GM12865 (cell line): ENCODE measurements around the gene PANK2.

Source experiments
- DNase-seq: peaks from one replicate; pipeline ENCODE4 v3.0.0; 2010; ENCODE audit warnings: low read depth
- H3K4me3 ChIP-seq: 2 replicates; pipeline ENCODE4 v1.5.1; 2011; ENCODE audit warnings: mild to moderate bottlenecking, low read depth, low read length, control low read depth
- TF ChIP-seq, protein P1 (sequence below): IDR thresholded peaks from 2 replicates; pipeline ENCODE4 v1.5.1; 2011; ENCODE audit warnings: low read length, control low read depth, low read depth, inconsistent platforms; ENCODE audit not compliant: insufficient read depth; ENCODE audit errors: missing control alignments

Gene PANK2

DNA sequence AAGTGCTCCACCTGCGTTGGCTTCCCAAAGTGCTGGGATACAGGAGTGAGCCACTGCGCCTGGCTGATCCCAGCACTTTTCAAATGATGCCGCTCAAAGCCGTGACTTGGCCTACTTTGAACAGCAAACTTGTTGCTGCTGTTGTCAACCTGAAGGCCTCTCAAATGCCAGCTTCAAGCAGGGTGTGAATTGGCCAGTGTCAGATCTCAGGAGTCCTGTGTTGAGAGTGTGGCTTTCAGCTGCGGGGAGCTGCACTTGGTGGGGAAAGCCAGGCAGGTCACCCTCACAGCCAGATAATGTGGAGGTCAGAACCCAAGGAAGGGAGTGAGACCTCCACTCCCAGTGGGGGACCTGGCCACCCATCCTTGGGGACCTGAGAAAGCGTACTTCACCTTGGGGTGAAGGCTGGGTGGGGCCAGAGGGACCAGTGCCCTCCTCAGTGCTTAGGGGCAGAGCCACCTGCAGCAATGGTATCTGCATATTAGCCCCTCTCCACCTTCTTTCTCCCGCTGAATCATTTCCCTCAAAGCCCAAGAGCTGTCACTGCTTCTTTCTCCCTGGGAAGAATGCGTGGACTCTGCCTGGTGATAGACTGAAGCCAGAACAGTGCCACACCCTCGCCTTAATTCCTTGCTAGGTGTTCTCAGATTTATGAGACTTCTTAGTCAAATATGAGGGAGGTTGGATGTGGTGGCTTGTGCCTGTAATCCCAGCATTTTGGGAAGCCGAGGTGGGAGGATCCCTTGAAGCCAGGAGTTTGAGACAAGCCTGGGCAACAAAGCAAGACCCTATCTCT is 19.1 kb upstream of the PANK2 start:
- no peak overlapping the region for H3K4me3 ChIP-seq
- no peak for DNase-seq
- TF ChIP-seq, protein P1, sequence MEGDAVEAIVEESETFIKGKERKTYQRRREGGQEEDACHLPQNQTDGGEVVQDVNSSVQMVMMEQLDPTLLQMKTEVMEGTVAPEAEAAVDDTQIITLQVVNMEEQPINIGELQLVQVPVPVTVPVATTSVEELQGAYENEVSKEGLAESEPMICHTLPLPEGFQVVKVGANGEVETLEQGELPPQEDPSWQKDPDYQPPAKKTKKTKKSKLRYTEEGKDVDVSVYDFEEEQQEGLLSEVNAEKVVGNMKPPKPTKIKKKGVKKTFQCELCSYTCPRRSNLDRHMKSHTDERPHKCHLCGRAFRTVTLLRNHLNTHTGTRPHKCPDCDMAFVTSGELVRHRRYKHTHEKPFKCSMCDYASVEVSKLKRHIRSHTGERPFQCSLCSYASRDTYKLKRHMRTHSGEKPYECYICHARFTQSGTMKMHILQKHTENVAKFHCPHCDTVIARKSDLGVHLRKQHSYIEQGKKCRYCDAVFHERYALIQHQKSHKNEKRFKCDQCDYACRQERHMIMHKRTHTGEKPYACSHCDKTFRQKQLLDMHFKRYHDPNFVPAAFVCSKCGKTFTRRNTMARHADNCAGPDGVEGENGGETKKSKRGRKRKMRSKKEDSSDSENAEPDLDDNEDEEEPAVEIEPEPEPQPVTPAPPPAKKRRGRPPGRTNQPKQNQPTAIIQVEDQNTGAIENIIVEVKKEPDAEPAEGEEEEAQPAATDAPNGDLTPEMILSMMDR = no peak

DNA sequence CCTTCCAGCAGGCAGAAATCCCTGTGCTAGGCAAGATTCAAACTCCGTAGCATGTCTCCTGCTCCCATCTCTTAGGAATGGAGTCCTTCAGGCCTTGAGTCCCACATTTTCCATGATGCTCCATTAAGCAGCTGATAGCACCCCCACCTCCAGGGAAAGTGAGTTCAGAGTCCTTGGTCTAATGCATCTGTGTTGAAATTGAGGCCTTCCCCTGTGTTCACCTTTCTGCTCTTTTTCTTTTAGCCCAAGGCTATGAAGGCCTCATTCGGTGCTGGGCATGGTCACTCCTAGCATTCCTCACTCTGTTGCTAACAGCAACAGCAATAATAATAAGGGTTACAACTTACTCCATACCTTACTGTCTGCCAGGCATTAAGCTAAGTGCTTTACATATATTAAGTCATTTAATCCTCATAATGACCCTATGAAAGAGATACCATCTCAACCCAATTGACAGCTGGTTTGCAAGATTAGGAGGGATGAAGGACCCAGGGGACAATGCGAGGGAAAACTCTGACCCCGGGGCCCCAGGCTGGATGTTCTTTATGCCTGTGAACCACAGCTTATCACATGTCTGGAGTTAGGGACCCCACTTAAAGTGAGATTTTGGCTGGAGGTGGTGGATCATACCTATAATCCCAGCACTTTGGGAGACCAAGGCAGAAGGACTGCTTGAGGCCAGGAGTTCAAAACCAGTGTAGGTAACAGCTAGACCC is 17.5 kb upstream of the PANK2 start:
- no peak for DNase-seq
- no peak overlapping the region for H3K4me3 ChIP-seq
- TF ChIP-seq, protein P1 = no peak

DNA sequence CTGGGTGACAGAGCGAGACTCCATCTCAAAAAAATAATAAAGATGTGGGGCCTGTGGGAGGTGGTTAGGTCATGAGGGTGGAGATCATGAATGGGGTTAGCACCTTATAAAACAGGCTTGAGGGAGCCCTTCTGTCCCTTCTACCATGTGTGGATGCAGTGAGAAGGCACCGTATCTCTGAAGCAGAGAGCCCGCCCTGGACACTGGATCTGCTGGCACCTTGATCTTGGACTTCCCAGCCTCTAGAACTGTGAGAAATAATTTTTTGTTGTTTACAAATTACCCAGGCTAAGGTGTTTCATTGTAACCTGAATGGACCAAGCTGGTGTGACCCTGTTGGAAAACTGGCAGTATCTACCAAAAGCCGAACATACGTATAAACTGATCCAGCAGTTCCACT is 15.7 kb upstream of the PANK2 start:
- H3K4me3 ChIP-seq = no peak overlapping the region
- TF ChIP-seq, protein P1 = no peak
- no peak for DNase-seq

DNA sequence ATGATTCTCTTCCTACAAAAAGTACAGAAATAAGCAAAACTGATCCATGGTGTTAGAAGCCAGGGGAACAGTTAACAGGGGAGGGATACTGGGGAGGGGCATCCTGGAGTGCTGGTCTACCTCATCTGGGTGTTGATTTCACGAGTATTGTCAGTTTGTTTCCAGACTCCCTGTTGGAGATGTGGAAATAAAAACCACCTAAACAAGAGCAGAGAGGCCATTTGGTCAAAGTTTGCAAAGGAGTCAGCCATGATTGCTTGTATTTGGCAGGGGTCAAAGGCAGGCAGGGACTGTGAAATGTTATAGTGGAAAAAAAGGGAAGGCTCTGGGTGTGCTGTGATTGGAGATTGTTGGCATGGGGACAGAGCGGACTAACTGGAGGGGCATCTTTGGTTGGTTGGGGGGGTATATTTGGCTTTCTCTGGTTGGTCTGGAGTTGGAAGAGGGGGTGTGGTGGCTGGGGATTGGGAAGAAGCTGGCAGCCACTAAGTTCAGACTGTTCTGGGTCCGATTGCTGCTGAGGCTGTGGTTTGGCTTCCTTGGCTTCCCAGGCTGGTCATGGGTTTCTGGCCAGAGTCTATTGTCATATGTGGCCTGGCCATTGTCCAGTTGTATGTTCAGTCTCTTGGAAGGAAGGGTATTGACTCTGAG is 14.9 kb upstream of the PANK2 start:
- no peak overlapping the region for H3K4me3 ChIP-seq
- TF ChIP-seq, protein P1 = no peak
- DNase-seq = no peak

DNA sequence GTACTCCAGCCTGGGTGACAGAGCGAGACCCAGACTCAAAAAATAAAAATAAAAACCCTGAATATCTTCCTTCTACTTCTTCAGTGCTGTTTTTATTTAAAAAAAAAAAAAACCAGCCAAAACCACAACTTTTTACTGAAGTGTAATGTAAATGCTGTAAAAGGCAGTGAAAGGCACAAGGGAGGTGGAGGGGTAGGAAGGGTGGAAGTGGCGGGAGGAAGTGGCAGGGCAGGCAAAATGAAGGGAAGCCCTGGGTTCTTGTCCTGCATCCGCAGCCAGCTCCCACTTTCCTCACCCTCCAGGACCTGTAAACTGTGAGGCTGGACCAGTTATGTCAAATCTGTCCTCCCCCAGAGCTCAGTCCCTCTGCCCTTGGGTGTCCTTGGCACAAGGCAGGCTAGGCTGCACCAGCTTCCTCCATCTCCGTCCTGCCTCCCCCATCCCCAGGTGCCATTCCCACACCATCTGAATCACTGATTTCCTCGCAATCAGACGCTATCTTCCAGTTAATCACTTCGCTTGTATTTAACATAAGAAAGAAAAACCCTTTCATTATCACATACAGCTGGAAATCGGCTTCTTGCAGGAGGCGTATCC is 13.7 kb upstream of the PANK2 start:
- TF ChIP-seq, protein P1 = no peak
- no peak for DNase-seq
- no peak overlapping the region for H3K4me3 ChIP-seq

DNA sequence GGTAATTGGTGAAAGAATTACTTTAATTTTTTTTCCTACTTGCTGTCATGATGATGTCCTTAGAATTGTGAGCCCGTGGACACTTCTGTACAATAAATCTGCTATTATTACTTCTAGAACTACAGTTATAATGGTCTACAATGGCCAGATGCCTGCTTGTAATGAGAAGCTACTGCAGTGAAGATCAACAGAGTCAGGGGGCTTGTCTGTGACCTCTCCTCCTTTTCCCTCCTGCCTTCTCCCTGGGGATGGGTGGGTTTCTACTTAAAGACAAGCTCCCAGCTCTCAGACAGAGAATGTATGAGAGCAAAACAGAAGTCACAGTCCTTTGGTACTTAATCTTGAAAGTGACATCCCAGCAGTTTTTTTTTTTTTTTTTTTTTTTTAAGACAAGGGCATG is 13.2 kb upstream of the PANK2 start:
- TF ChIP-seq, protein P1 = no peak
- DNase-seq = no peak
- no peak overlapping the region for H3K4me3 ChIP-seq
